GM10847 (cell line): ENCODE data around the gene HIVEP1.

ENCODE experiments used
- POLR2A ChIP-seq: IDR thresholded peaks from 2 replicates; pipeline ENCODE4 v1.6.1; 2011; ENCODE audit not compliant: insufficient read length; ENCODE audit errors: extremely low read depth

Gene HIVEP1

DNA sequence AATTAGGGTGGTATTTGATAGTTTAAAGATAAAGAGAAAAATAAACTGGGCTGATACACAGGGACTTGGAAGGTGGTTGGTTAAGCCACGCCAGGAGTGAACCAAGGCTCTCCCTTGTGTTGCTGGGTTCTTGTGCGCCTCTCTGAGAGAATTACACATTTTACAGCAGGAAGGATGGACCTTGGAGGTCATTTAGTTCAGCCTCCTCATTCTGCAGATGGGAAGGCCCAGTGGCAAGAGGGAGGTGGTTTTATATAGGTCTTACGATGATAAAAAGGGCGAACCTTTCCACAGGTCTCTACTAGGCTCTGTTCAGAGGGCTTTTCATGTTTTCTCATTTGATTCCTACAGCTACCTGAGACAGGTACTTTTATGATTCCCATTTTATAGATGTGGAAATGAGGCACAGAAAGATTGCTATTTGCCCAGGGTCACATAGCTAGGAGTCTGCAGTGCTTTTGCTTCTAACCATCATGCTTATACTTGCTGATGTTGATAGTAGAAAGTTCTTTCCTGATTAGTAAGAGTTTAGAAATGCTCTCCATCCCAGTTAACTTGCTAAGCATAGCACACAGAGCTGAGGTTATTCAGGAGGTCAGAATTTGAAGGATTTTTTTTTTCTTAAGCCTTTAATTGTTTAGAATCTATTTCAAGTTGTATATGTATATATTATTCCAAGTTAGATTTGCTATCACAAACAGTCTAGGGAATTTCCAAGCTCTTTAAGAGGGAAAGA, 12.8 kb downstream of the HIVEP1 start:
- no peak for TF ChIP-seq POLR2A

DNA sequence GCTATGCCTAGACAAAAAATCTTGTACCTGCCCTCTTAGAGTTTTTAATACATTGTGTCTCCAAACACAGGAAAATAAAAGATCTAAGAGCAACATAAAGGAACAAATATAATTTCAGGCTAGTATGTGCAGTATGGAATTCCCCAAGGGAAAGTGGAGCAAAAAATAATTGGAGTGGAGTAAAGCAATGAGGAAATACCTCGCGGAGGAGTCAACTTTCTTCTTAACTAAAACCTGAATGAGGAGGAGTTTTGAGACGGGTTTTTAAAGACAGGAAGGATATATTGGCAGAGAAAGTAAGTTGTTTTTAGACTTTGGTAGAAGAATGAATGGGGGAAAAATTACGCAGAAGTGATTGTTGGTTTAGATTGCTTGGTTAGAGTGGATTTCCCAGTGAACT, 14.0 kb downstream of the HIVEP1 start:
- TF ChIP-seq POLR2A: no peak

DNA sequence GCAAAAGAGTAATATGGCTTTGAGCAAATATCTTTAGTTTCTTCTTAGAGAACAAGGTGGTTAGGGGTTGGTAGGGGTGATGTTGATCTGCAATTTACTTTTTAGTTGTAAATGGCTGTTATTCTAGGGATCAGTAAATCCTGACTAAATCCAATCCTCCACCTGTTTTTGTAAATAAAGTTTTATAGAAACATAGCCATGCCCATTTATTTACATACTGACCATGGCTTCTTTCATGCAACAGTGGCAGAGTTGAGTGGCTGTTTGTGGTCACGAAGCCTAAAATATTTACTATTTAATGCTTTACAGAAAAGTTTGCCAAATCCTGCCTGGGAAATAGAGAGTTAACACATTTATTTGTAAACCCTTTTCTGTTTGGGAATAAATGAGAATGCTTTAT, 14.7 kb downstream of the HIVEP1 start:
- no peak for TF ChIP-seq POLR2A

- no peak for TF ChIP-seq POLR2A
These were observed 16.1 kb downstream of the HIVEP1 start for GRCh38 chr6:12028213-12028612.

GRCh38 chr6:12029979-12030737, 18.0 kb downstream of the HIVEP1 start:
- TF ChIP-seq POLR2A: no peak

GRCh38 chr6:12030993-12031550, 19.0 kb downstream of the HIVEP1 start:
- no peak for TF ChIP-seq POLR2A

- no peak for TF ChIP-seq POLR2A
These were observed 20.9 kb downstream of the HIVEP1 start for GRCh38 chr6:12032783-12033573.

- no peak for TF ChIP-seq POLR2A
These were observed 21.7 kb downstream of the HIVEP1 start for GRCh38 chr6:12033770-12034169.

GRCh38 chr6:12034349-12034748, 22.2 kb downstream of the HIVEP1 start:
- TF ChIP-seq POLR2A: no peak

GRCh38 chr6:12034837-12035236, 22.7 kb downstream of the HIVEP1 start:
- TF ChIP-seq POLR2A: no peak

- no peak for TF ChIP-seq POLR2A
These were observed 24.7 kb downstream of the HIVEP1 start for GRCh38 chr6:12036766-12037165.

- TF ChIP-seq POLR2A: no peak
These were observed 25.7 kb downstream of the HIVEP1 start for GRCh38 chr6:12037798-12038197.

DNA sequence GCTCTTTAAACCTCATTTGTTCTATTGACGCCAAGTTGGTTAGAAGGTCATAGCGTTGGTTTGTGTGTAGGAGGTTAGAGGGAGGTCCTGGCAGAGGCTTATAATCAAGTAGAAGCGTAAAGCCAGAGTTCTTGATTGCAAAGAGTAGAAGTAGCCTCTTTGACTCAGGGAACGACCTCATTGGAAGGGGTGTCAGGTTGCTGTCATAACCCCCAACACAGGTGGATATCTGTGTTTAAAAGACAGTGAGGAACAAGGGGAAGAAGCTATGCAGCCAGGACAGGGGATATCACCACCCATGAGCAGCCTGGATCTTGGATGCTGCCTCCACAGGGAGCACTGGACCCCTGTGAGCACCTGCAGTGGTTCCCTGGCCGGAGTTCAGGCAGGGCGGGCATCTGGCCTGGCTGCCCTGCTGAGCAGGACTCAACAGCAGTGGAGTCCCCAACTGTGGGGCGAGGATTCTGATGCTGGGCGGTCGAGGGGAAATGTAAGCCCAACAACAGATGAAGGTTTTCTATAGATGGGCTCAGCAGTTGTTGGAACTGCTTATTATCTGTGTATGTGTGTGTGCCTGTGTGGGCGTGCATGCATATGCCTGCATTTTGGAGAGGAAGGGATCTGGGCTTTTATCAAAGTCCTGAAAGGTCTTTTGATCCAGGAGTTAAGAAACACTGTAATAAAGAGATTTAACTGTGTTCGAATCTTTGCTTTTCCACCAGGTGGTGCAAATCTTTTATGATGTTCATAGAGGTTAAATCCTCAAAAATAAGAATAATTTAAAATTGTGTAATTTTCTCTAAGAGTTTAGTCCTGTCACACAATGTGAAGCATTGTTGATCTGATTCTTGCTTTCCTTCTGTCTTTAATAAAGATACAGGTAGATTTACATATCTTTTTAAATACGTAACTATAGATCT, 27.7 kb downstream of the HIVEP1 start:
- TF ChIP-seq POLR2A: no peak

DNA sequence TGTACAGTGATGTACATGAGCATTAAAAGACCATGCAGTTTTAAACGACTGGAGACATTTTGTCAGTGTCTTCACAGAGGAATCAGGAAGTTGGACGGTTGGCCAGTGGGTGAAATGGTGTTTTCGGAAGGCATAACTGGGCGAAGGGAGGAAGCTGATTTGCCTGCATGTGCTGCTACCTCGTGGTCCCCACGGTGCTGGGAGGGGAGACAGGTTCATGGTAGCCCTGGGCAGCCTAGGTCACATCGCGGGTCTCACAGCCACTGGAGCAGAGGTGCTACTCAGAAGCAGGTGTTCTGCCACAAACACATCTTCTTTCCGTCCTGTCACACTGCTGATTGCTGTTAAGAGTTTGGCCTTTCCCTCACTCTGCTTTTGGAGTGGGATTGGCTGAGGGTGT, 35.2 kb downstream of the HIVEP1 start:
- TF ChIP-seq POLR2A: peak; percentile 28
